Sigmoid colon (tissue), 4 donors: Measurements from ENCODE around the gene AASDH.

Source experiments
- CTCF ChIP-seq, 4 experiments: fragments of 450-650 bp in 3 of 4; fragments of 200-600 bp in 1 of 4; IDR thresholded peaks; one replicate each; pipeline ENCODE4 v1.5.1; 2016 to 2019; ENCODE audit warnings: antibody characterized with exemption in 4 of 4, mild to moderate bottlenecking in 3 of 4, moderate library complexity in 2 of 4
- EP300 ChIP-seq, 4 donors: sonication (generic); formaldehyde crosslinking; IDR thresholded peaks; one replicate each; pipeline ENCODE4 v1.6.1; 2017; ENCODE audit warnings: antibody characterized with exemption in 4 of 4

- no peak for TF ChIP-seq EP300 (IDR thresholded peaks at IDR 0.05)
- TF ChIP-seq CTCF (IDR thresholded peaks at IDR 0.05), result no peak
These were observed 21.7 kb upstream of the AASDH start for GRCh38 chr4:56408978-56409377.
